B cell (primary cell): Measurements from ENCODE around the gene PRSS38.

ENCODE experiments used
- CTCF ChIP-seq: fragments of 200-600 bp; IDR thresholded peaks from one replicate; pipeline ENCODE4 v1.8.0; 2022; ENCODE audit warnings: antibody characterized with exemption, mild to moderate bottlenecking
- EZH2 ChIP-seq: IDR thresholded peaks from 2 replicates; pipeline ENCODE4 v1.6.1; 2012; ENCODE audit warnings: borderline replicate concordance, low read depth, mild to moderate bottlenecking, moderate library complexity, low read length; ENCODE audit not compliant: insufficient read depth, poor library complexity, severe bottlenecking

GRCh38 chr1:227779685-227780084 is 35.8 kb upstream of the PRSS38 start:
- TF ChIP-seq CTCF, result no peak
- no peak for TF ChIP-seq EZH2
